OCI-LY7 (cell line): Measurements from ENCODE around the gene RNF217.

ENCODE experiments used
- EZH2phosphoT487 ChIP-seq: fragments of 200-600 bp; sonication (generic); IDR thresholded peaks from 2 replicates; pipeline ENCODE4 v1.6.1; 2018; ENCODE audit warnings: low read depth, borderline replicate concordance, mild to moderate bottlenecking, mixed run types, antibody characterized with exemption, low read length, moderate library complexity, mixed read lengths
- TF ChIP-seq, protein P1 (sequence below): fragments of 200-600 bp; sonication (generic); conservative IDR thresholded peaks from 2 replicates; pipeline ENCODE4 v1.5.1; 2014; ENCODE audit warnings: mild to moderate bottlenecking, antibody characterized with exemption, low read length, moderate library complexity, mixed read lengths

- TF ChIP-seq, protein P1, sequence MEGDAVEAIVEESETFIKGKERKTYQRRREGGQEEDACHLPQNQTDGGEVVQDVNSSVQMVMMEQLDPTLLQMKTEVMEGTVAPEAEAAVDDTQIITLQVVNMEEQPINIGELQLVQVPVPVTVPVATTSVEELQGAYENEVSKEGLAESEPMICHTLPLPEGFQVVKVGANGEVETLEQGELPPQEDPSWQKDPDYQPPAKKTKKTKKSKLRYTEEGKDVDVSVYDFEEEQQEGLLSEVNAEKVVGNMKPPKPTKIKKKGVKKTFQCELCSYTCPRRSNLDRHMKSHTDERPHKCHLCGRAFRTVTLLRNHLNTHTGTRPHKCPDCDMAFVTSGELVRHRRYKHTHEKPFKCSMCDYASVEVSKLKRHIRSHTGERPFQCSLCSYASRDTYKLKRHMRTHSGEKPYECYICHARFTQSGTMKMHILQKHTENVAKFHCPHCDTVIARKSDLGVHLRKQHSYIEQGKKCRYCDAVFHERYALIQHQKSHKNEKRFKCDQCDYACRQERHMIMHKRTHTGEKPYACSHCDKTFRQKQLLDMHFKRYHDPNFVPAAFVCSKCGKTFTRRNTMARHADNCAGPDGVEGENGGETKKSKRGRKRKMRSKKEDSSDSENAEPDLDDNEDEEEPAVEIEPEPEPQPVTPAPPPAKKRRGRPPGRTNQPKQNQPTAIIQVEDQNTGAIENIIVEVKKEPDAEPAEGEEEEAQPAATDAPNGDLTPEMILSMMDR: no peak
- no peak for TF ChIP-seq EZH2phosphoT487
Measured at GRCh38 chr6:124973780-124974179, 11.5 kb downstream of the RNF217 start.
